Heart left ventricle (tissue), 16 donors: ENCODE results near the gene PLB1. TPM values are rescaled to one million over a fixed set of nuclear protein-coding genes. Genes with fewer than 3 reads are reported as not detected.

Experiments
- ATAC-seq, 4 donors: fragments of 200-7000 bp; cut with Tn5 transposase; one replicate each; pipeline ENCODE4 v1.9.1; 2020 to 2022; ENCODE audit warnings: moderate library complexity in 4 of 4, mild to moderate bottlenecking in 3 of 4, moderate number of reproducible peaks in 1 of 4
- DNase-seq, 5 donors: peaks; one replicate each; pipeline ENCODE4 v3.0.0-alpha.2; 2020
- H3K27ac ChIP-seq, 12 donors: fragments of 200-600 bp; sonication (generic) in 4 of 12; one replicate each; pipeline versions ENCODE4 v1.5.0 to v1.8.0; 2016 to 2022; ENCODE audit warnings: mild to moderate bottlenecking in 2 of 12
- H3K27me3 ChIP-seq, 9 donors: fragments of 200-600 bp; sonication (generic) in 2 of 9; one replicate each; pipeline versions ENCODE4 v1.5.1 to v1.8.0; 2016 to 2022; ENCODE audit warnings: mild to moderate bottlenecking in 3 of 9
- H3K36me3 ChIP-seq, 9 donors: fragments of 200-600 bp; sonication (generic) in 2 of 9; one replicate each; pipeline versions ENCODE4 v1.5.0 to v1.8.0; 2018 to 2022; ENCODE audit warnings: mild to moderate bottlenecking in 2 of 9
- H3K4me1 ChIP-seq, 12 donors: fragments of 200-600 bp; sonication (generic) in 4 of 12; one replicate each; pipeline versions ENCODE4 v1.5.0 to v1.8.0; 2016 to 2022; ENCODE audit warnings: mild to moderate bottlenecking in 3 of 12
- H3K4me3 ChIP-seq, 12 donors: fragments of 200-600 bp; sonication (generic) in 4 of 12; one replicate each; pipeline versions ENCODE4 v1.5.0 to v1.8.0; 2017 to 2022; ENCODE audit warnings: mild to moderate bottlenecking in 9 of 12, moderate library complexity in 4 of 12
- H3K9me3 ChIP-seq, 12 donors: fragments of 200-600 bp; sonication (generic) in 4 of 12; one replicate each; pipeline versions ENCODE4 v1.5.0 to v1.8.0; 2016 to 2022; ENCODE audit warnings: mild to moderate bottlenecking in 1 of 12
- POLR2A ChIP-seq, 2 donors: fragments of 450-650 bp; IDR thresholded peaks; one replicate each; pipeline ENCODE4 v1.6.1; 2017; ENCODE audit warnings: antibody characterized with exemption in 2 of 2, mild to moderate bottlenecking in 2 of 2, moderate library complexity in 2 of 2
- WGBS, 4 donors: extraction: QIAGEN DNeasy Blood & Tissue Kit in 2 of 4; methylation state at CpG; one replicate each; pipeline versions ENCODE4 v1.1.5 to v1.1.7; 2013 to 2018; 5-methylcytosine and 5-hydroxymethylcytosine counted together
- intact Hi-C, 10 donors: fragments of 100-400 bp; cut with DNase I; formaldehyde crosslinking; loops; one replicate each; pipeline versions ENCODE4 v1.11.1 to v1.14.2; 2022
- polyA plus RNA-seq, 2 donors: library from polyadenylated mRNA; stranded (reverse); fragments of 200-250 nt; gene quantifications; one replicate each; pipeline ENCODE4 v1.2.3, GENCODE V29; 2013
- total RNA-seq, 9 donors: library from RNA; depleted of rRNA in 2 of 9; stranded (reverse); fragments of >200 nt in 2 of 9; fragmentation: NEBNext Ultra II Directional in 3 of 9; extraction: Animal tissue kit (Norgen Biotek cat#: 25700) in 3 of 9; gene quantifications; one replicate each; pipeline versions ENCODE4 v1.1.0 to v1.2.4, GENCODE V29; 2016 to 2023
- TF ChIP-seq, protein P1 (sequence below), 12 donors: fragments of 200-600 bp; sonication (generic) in 4 of 12; IDR thresholded peaks; one replicate each; pipeline versions ENCODE4 v1.5.0 to v1.8.0; 2018 to 2022; ENCODE audit warnings: antibody characterized with exemption in 12 of 12, mild to moderate bottlenecking in 5 of 12
- donor health status: ischemic (EF 13 %, LVEDD 7.1; RV severe dilation, severe dysfunction).
- donor health status: healthy with polysubstance abuse.
- donor health status: DM: no; HTN: yes; CAD: no.
- donor health status: DM: no; HTN: no; CAD: no.
- donor health status: ischemic (EF 25% LVEDD 6.9; RV normal size, moderate dysfunction).
- donor health status: ischemic (EF 25% LVEDD 5.7; RV mildly dilated, moderate dysfunction).
- donor health status: healthy.
- donor health status: DM: yes; HTN: yes; CAD: no.
- donor health status: ischemic (EF 35%, LVEDD 5.7; RV mildly dilated, moderate dysfunction).
- donor health status: nonischemic (EF 11% LVEDD 7.7; RV severe dilation, severe dysfunction).
- donor health status: DM: yes; HTN: yes; CAD: no.
- donor health status: PGD.
- donor health status: ischemic (EF 29% LVEDD 5.4; RV normal size, mild dysfunction).
- donor health status: nonischemic (EF 23%, LVEDD 6.1; RV moderate dilation, normal function).

The PLB1 gene
- total and polyA plus RNA-seq, 11 donors = 0.35 to 5.5 (median 1.3) TPM

DNA sequence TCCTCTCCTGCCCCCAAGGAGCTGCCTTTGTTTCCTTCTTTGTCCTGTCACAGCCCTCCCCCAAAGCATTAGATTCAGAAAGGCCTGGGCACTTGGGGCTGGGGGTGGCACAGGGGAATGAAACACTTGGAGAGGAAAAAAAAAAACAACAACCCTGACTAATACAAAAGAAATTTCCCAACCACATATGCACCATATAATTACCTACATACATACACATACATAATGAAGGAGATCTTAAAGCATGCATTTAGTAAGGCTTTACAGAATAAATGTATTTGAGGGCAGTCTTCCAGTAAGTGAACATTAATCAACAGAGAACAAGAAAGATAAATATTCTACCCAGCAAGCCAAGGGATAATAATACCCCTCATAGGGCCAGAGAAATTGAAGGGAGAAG lies 185.7 kb downstream of the PLB1 start:
- no peak for TF ChIP-seq POLR2A (IDR thresholded peaks at IDR 0.05)
- TF ChIP-seq, protein P1, sequence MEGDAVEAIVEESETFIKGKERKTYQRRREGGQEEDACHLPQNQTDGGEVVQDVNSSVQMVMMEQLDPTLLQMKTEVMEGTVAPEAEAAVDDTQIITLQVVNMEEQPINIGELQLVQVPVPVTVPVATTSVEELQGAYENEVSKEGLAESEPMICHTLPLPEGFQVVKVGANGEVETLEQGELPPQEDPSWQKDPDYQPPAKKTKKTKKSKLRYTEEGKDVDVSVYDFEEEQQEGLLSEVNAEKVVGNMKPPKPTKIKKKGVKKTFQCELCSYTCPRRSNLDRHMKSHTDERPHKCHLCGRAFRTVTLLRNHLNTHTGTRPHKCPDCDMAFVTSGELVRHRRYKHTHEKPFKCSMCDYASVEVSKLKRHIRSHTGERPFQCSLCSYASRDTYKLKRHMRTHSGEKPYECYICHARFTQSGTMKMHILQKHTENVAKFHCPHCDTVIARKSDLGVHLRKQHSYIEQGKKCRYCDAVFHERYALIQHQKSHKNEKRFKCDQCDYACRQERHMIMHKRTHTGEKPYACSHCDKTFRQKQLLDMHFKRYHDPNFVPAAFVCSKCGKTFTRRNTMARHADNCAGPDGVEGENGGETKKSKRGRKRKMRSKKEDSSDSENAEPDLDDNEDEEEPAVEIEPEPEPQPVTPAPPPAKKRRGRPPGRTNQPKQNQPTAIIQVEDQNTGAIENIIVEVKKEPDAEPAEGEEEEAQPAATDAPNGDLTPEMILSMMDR (IDR thresholded peaks at IDR 0.05) = no peak
- Histone ChIP-seq H3K27ac (peak overlapping the region in 9 of 12 donors; percentile 31 to 83 (median 72)), H3K4me3 (no peak overlapping the region), H3K4me1 (peaks cover 14 to 74% (median 52%) of the 10 kb centered on the region in 12 donors), H3K27me3 (no peaks in the 10 kb centered on the region), H3K36me3 (no peaks in the 10 kb centered on the region), H3K9me3 (no peaks in the 10 kb centered on the region)
- DNase-seq (no peak), ATAC-seq (no peak)
- intact Hi-C loops = loop anchor here in 7 of 10 donors (2.0 to 10.0 kb wide), 6 partner anchors 57 to 89 kb away; partner anchors contain the start of gene PPP1CB (in 5 of the 7)

DNA sequence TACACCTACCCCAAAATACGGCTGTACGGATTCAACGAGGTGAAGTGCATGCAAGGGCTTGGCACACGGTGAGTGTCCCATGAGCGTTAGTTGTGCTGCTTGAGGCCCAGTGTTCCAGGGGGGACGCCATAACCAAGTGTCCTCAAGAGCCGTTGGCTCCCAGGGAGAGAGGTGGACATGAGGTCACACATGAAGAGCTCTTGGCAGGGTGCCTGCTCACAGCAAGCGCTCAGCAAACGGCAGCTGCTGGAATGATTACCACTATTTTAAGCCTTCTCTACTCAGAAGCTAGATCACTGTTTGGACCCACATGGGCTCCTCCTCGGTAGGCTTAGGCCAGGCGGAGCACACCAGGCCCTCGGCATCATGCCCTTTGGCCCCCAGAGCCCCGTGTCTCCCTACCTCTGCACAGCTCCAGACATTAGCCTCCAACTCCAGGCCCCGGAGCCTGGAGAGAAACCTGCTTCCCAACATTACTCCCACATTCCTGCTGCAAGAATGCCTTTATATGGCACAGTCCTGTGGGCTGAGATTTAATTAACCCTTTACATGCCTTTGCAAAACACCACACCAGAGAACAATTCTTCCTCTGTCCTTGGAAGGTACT lies 187.3 kb downstream of the PLB1 start:
- ATAC-seq = peak; percentile 83 to 93 (median 89)
- intact Hi-C loops = loop anchor here in 7 of 10 donors (1.0 to 10.0 kb wide), 7 partner anchors 22 to 91 kb away; partner anchors contain the start of gene PPP1CB (in 5 of the 7)
- no peaks in the 10 kb centered on the region for H3K36me3 ChIP-seq
- no peaks in the 10 kb centered on the region for H3K9me3 ChIP-seq
- no peaks in the 10 kb centered on the region for H3K27me3 ChIP-seq
- peaks cover 10 to 66% (median 48%) of the 10 kb centered on the region in 12 donors for H3K4me1 ChIP-seq
- peak; percentile 90 to 98 (median 90) for DNase-seq
- peak overlapping the region in 1 of 12 donors; percentile 14 for H3K4me3 ChIP-seq
- 0 to 20% (median 16%) methylated on average over 10 to 14 of the region's 14 CpGs for WGBS, 4 donors
- TF ChIP-seq POLR2A (IDR thresholded peaks at IDR 0.05) = no peak
- TF ChIP-seq, protein P1 (IDR thresholded peaks at IDR 0.05) = no peak
- peak overlapping the region; percentile 16 to 89 (median 80) for H3K27ac ChIP-seq

DNA sequence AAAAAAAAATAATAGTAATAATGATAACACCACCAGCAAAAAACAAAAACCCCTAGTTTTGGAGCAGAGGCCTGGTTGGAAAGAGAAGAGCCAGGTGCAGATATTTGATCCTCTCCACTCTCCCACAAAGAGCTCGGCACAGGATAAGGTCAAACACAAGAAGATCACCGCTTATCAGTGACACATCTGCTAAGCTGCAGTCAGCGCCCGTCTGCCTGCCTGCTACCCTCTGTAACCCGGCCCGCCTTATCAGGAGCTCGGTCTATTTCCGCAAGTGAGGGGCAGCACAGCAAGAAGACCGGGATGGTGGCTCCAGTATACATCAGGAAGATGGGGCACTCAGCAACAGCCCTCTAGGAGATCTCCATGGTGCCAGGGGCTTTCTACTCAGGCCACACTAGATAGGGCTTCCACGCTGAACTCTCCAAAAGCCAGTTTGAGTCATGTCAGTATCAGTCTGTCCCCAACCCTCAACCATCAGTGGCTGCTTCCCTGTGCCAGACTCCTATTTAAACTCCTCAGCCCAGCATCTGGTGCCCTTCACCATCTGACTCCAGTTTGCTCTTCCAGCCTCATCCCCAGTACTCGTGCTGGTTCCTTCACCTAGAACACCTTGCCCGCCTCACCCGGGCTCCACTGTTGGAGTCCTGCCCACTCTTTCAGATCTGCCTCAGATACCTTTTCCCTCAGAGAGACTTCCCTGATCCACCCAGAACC lies 188.4 kb downstream of the PLB1 start:
- intact Hi-C loops = loop anchor here in 7 of 10 donors (5.0 to 10.0 kb wide), 4 partner anchors 59 to 92 kb away; partner anchors contain the start of gene PPP1CB (in 4 of the 7)
- WGBS, 4 donors = 69 to 87% (median 80%) methylated on average over 13 of the region's 13 CpGs
- peaks cover 10 to 55% (median 41%) of the 10 kb centered on the region in 12 donors for H3K4me1 ChIP-seq

More for the DNA sequence above, 188.4 kb downstream of the PLB1 start:
- Histone ChIP-seq H3K27me3 (no peaks in the 10 kb centered on the region), H3K27ac (peak overlapping the region in 8 of 12 donors; percentile 72 to 86 (median 84)), H3K36me3 (no peaks in the 10 kb centered on the region), H3K4me3 (no peak overlapping the region), H3K9me3 (no peaks in the 10 kb centered on the region)
- DNase-seq (no peak), ATAC-seq (no peak)
- TF ChIP-seq, protein P1 (IDR thresholded peaks at IDR 0.05) = no peak
- no peak for TF ChIP-seq POLR2A (IDR thresholded peaks at IDR 0.05)
